HL-60 (cell line): ENCODE results near the gene TMPO.

Experiments
- DNase-seq, 2 experiments: peaks; one replicate each; pipeline ENCODE4 v3.0.0-alpha.2; 2010 to 2020; ENCODE audit warnings: low read depth in 1 of 2, low spot score in 1 of 2
- H3K27ac ChIP-seq: fragments of 250-450 bp; sonication (Bioruptor Pico); replicated peaks from 2 replicates; pipeline ENCODE4 v1.5.1; 2020; ENCODE audit warnings: mild to moderate bottlenecking, moderate library complexity
- H3K27me3 ChIP-seq: fragments of 250-450 bp; sonication (Bioruptor Pico); 2 replicates; pipeline ENCODE4 v1.5.1; 2021; ENCODE audit warnings: mild to moderate bottlenecking, moderate library complexity; ENCODE audit not compliant: insufficient read depth, poor library complexity, severe bottlenecking
- H3K4me3 ChIP-seq: replicated peaks from 2 replicates; pipeline ENCODE4 v1.5.1; 2011; ENCODE audit warnings: mild to moderate bottlenecking, control low read depth, low read length; ENCODE audit not compliant: insufficient read depth
- GABPA ChIP-seq: IDR thresholded peaks from 2 replicates; pipeline ENCODE4 v1.6.1; 2012; ENCODE audit warnings: low read depth
- POLR2AphosphoS5 ChIP-seq: IDR thresholded peaks from 2 replicates; pipeline ENCODE4 v1.6.1; 2012; ENCODE audit warnings: low read depth
- SPI1 ChIP-seq: IDR thresholded peaks from 2 replicates; pipeline ENCODE4 v1.6.1; 2012; ENCODE audit warnings: low read depth, mild to moderate bottlenecking, borderline replicate concordance
- TF ChIP-seq, protein P1 (sequence below): IDR thresholded peaks from 2 replicates; pipeline ENCODE4 v1.6.1; 2012; ENCODE audit warnings: low read depth; ENCODE audit not compliant: insufficient replicate concordance
- TF ChIP-seq, protein P2 (sequence below): IDR thresholded peaks from one replicate; pipeline ENCODE4 v1.5.1; 2011; ENCODE audit warnings: low read length, control low read depth, inconsistent platforms; ENCODE audit not compliant: insufficient read depth

The TMPO gene

DNA sequence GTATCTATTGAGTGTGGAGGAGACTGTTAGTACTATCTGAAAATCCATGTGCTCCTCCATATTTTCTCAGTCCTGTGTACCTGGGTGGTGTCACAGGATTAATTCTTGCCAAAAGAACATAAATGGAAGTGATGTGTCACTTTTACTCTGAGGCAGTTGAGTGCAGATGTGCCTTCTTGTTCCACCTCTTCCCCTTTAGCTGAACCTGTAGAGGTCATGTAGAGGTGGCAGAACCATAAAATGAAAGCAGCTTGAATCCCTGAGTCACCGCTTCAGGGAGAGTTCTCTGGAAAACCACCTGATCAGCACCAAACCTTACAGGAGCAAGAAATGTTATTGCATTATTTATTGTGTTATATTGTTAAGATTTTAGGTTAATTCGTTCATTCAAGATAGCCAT lies 63.4 kb downstream of the TMPO start:
- DNase-seq: peak; percentile 12 to 23
- TF ChIP-seq SPI1 (peak; percentile 29; the same call in 1 of the 2 replicates), GABPA (no peak)
- TF ChIP-seq, protein P1, sequence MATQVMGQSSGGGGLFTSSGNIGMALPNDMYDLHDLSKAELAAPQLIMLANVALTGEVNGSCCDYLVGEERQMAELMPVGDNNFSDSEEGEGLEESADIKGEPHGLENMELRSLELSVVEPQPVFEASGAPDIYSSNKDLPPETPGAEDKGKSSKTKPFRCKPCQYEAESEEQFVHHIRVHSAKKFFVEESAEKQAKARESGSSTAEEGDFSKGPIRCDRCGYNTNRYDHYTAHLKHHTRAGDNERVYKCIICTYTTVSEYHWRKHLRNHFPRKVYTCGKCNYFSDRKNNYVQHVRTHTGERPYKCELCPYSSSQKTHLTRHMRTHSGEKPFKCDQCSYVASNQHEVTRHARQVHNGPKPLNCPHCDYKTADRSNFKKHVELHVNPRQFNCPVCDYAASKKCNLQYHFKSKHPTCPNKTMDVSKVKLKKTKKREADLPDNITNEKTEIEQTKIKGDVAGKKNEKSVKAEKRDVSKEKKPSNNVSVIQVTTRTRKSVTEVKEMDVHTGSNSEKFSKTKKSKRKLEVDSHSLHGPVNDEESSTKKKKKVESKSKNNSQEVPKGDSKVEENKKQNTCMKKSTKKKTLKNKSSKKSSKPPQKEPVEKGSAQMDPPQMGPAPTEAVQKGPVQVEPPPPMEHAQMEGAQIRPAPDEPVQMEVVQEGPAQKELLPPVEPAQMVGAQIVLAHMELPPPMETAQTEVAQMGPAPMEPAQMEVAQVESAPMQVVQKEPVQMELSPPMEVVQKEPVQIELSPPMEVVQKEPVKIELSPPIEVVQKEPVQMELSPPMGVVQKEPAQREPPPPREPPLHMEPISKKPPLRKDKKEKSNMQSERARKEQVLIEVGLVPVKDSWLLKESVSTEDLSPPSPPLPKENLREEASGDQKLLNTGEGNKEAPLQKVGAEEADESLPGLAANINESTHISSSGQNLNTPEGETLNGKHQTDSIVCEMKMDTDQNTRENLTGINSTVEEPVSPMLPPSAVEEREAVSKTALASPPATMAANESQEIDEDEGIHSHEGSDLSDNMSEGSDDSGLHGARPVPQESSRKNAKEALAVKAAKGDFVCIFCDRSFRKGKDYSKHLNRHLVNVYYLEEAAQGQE: no peak
- Histone ChIP-seq H3K4me3 (no peak overlapping the region), H3K27ac (no peak overlapping the region), H3K27me3 (no peaks in the 10 kb centered on the region)

DNA sequence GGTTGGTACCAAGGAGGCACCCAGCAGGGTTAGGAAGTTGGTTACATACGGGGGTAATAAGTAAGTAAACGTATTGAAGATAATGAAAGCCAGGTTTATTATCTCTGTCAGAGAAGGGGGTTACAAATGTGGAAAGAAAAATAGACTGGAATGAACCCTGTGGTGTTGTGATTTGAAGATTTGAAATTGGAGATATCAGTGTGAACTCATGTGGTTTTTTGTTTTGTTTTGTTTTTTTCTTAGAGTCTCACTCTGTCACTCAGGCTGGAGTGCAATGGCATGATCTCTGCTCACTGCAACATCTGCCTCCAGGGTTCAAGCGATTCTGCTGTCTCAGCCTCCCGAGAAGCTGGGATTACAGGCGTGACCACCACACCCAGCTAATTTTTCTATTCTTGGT lies 64.0 kb downstream of the TMPO start:
- Histone ChIP-seq H3K4me3 (no peak overlapping the region), H3K27ac (no peak overlapping the region), H3K27me3 (no peaks in the 10 kb centered on the region)
- no peak for DNase-seq
- TF ChIP-seq, protein P1: no peak
- TF ChIP-seq GABPA (no peak), POLR2AphosphoS5 (no peak), SPI1 (no peak)
- TF ChIP-seq, protein P2, sequence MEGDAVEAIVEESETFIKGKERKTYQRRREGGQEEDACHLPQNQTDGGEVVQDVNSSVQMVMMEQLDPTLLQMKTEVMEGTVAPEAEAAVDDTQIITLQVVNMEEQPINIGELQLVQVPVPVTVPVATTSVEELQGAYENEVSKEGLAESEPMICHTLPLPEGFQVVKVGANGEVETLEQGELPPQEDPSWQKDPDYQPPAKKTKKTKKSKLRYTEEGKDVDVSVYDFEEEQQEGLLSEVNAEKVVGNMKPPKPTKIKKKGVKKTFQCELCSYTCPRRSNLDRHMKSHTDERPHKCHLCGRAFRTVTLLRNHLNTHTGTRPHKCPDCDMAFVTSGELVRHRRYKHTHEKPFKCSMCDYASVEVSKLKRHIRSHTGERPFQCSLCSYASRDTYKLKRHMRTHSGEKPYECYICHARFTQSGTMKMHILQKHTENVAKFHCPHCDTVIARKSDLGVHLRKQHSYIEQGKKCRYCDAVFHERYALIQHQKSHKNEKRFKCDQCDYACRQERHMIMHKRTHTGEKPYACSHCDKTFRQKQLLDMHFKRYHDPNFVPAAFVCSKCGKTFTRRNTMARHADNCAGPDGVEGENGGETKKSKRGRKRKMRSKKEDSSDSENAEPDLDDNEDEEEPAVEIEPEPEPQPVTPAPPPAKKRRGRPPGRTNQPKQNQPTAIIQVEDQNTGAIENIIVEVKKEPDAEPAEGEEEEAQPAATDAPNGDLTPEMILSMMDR: no peak

DNA sequence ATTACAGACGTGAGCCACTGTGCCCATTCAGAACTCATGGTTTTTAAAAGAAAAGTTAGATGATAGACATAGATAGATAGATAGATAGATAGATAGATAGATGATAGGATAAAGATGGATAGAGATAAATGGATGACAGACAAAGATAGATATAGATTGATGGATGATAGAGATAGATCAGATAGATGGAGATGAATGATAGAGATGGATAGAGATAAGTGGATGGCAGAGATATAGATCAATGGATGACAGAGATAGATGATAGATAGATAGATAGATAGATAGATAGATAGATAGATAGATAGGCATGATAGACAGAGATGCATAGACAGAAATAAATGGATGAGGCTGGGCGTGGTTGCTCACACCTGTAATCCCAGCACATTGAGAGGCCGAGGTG lies 64.4 kb downstream of the TMPO start:
- Histone ChIP-seq H3K27me3 (no peaks in the 10 kb centered on the region), H3K4me3 (no peak overlapping the region), H3K27ac (no peak overlapping the region)
- DNase-seq: no peak
- TF ChIP-seq, protein P1: no peak
- TF ChIP-seq GABPA: no peak

DNA sequence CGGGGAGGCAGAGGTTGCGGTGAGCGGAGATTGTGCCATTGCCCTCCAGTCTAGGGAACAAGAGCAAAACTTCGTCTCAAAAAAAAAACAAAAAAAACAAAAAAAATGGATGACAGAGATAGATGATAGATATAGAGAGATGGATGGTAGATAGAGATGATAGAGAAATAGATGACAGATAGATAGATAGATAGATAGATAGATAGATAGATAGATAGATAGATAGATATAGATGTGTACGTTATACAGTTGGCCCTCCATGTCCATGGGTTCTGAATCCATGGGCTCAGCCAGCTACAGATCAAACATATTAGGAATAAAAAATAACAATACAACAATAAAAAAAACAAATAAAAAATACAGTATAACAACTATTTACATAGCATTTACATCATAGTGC lies 65.3 kb downstream of the TMPO start:
- TF ChIP-seq, protein P1: no peak
- TF ChIP-seq GABPA: no peak
- TF ChIP-seq SPI1: no peak
- TF ChIP-seq, protein P2: no peak
- TF ChIP-seq POLR2AphosphoS5: no peak
- Histone ChIP-seq H3K4me3 (no peak overlapping the region), H3K27ac (no peak overlapping the region), H3K27me3 (no peaks in the 10 kb centered on the region)
- DNase-seq: no peak
